ENCODE results near the gene CGA. TPM values are rescaled to one million over a fixed set of nuclear protein-coding genes. Genes with fewer than 3 reads are reported as not detected.

The CGA gene
- total and polyA plus RNA-seq, 4 donors = not detected

DNA sequence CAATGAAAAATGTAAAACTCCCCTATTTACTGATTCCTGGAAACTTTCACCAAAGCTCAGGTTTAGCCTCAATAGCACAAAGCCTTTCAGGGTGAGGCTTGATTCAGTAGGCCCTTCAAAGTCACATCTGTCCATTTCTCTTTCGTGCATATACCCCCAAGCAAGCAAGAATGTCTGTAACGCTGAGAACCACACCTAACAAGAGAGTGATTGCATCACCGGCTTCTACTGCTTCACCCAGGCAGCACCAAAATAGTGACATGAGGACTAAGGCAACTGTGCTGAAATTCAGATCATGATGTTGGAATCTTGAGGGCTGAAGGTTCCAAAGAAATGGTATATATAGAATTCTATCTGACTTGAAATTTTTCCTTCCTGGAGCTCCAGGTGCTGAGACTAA, 26.1 kb downstream of the CGA start:
- WGBS = 82% methylated on average over 3 of the region's 3 CpGs
- DNase-seq (ENCODE audit: low spot score) = no peak

GRCh38 chr6:87066449-87067333, 28.2 kb downstream of the CGA start:
- peaks cover 0 to 9% (median 5%) of the 10 kb centered on the region in 4 donors for H3K4me1 ChIP-seq (ENCODE audit: control insufficient read depth in 4 of 4, insufficient read depth in 4 of 4, low read length in 3 of 4)
- H3K9me3 ChIP-seq (ENCODE audit: control insufficient read depth in 4 of 4, low read length in 3 of 4) = no peaks in the 10 kb centered on the region
- H3K27ac ChIP-seq (ENCODE audit: low read depth in 1 of 2, low read length in 2 of 2) = peak overlapping the region in 1 of 2 donors; percentile 19
- 14% methylated on average over 7 of the region's 7 CpGs for WGBS
- H3K4me3 ChIP-seq (ENCODE audit: low read depth in 1 of 3, low read length in 3 of 3) = peak overlapping the region; percentile 29 to 76 (median 62)
- TF ChIP-seq MAX (IDR thresholded peaks at IDR 0.05) = no peak
- TF ChIP-seq ATF3 (IDR thresholded peaks at IDR 0.05) = no peak
- TF ChIP-seq HNF4G (IDR thresholded peaks at IDR 0.05) = peak; percentile 64
- TF ChIP-seq SP1 (IDR thresholded peaks at IDR 0.05) = peak; percentile 54
- TF ChIP-seq HNF4A (conservative IDR thresholded peaks at IDR 0.05) = peak; percentile 53 to 87
- peak; percentile 78 to 91 for TF ChIP-seq RAD21 (IDR thresholded peaks at IDR 0.05)
- no peak for TF ChIP-seq TAF1 (conservative IDR thresholded peaks at IDR 0.05)
- peak; percentile 24 for TF ChIP-seq YY1 (IDR thresholded peaks at IDR 0.05)
- TF ChIP-seq FOXA2 (IDR thresholded peaks at IDR 0.05) = peak; percentile 2
- TF ChIP-seq CTCF (IDR thresholded peaks at IDR 0.05; ENCODE audit: low read depth, low read length, missing input control) = peak; percentile 52
- no peak for TF ChIP-seq EGR1 (IDR thresholded peaks at IDR 0.05; ENCODE audit: low read depth in 2 of 2)
- no peak for TF ChIP-seq JUND (IDR thresholded peaks at IDR 0.05)
- no peaks in the 10 kb centered on the region for H3K36me3 ChIP-seq (ENCODE audit: control insufficient read depth in 4 of 4, insufficient read depth in 3 of 4, low read depth in 1 of 4, low read length in 3 of 4)
- peak overlapping the region in 1 of 2 donors; percentile 84 for H3K9ac ChIP-seq (ENCODE audit: low read depth in 1 of 2, low read length in 2 of 2)
- DNase-seq (ENCODE audit: low spot score) = peak; percentile 40
- H3K27me3 ChIP-seq (ENCODE audit: control insufficient read depth in 4 of 4, insufficient read depth in 4 of 4, low read length in 3 of 4) = no peaks in the 10 kb centered on the region

More for the DNA sequence above, 26.1 kb downstream of the CGA start:
- Histone ChIP-seq H3K9me3 (ENCODE audit: control insufficient read depth in 4 of 4, low read length in 3 of 4) (no peaks in the 10 kb centered on the region), H3K4me3 (ENCODE audit: low read depth in 1 of 3, low read length in 3 of 3) (no peak overlapping the region), H3K4me1 (ENCODE audit: control insufficient read depth in 4 of 4, insufficient read depth in 4 of 4, low read length in 3 of 4) (peaks cover 0 to 9% (median 5%) of the 10 kb centered on the region in 4 donors), H3K27ac (ENCODE audit: low read depth in 1 of 2, low read length in 2 of 2) (no peak overlapping the region), H3K36me3 (ENCODE audit: control insufficient read depth in 4 of 4, insufficient read depth in 3 of 4, low read depth in 1 of 4, low read length in 3 of 4) (no peaks in the 10 kb centered on the region), H3K27me3 (ENCODE audit: control insufficient read depth in 4 of 4, insufficient read depth in 4 of 4, low read length in 3 of 4) (no peaks in the 10 kb centered on the region), H3K9ac (ENCODE audit: low read depth in 1 of 2, low read length in 2 of 2) (no peak overlapping the region)
- TF ChIP-seq GABPA (IDR thresholded peaks at IDR 0.05 in 1 of 2, conservative IDR thresholded peaks at IDR 0.05 in 1 of 2) = no peak
- no peak for TF ChIP-seq NR2F2 (IDR thresholded peaks at IDR 0.05)
- no peak for TF ChIP-seq HNF4G (IDR thresholded peaks at IDR 0.05)
- no peak for TF ChIP-seq FOXA1 (IDR thresholded peaks at IDR 0.05)
- TF ChIP-seq MAX (IDR thresholded peaks at IDR 0.05) = no peak
- no peak for TF ChIP-seq REST (IDR thresholded peaks at IDR 0.05)
- TF ChIP-seq FOXA2 (IDR thresholded peaks at IDR 0.05) = no peak
- TF ChIP-seq JUND (IDR thresholded peaks at IDR 0.05) = no peak
- no peak for TF ChIP-seq RAD21 (IDR thresholded peaks at IDR 0.05)
- TF ChIP-seq YY1 (IDR thresholded peaks at IDR 0.05) = no peak
- no peak for TF ChIP-seq RXRA (IDR thresholded peaks at IDR 0.05)

All from liver (tissue), 9 donors.